AG04450 (cell line): ENCODE results near the gene FSTL1. TPM values are rescaled to one million over a fixed set of nuclear protein-coding genes. Genes with fewer than 3 reads are reported as not detected.

ENCODE experiments used
- CTCF ChIA-PET: fragments of 300-600, 350-600 bp; formaldehyde crosslinking; extraction: SDS; loops from one replicate; lab custom pipeline; 2022; ENCODE audit warnings: antibody characterized with exemption, inconsistent platforms; lab: Charles Lee
- POLR2A ChIA-PET: fragments of 350-600 bp; formaldehyde crosslinking; extraction: SDS; loops from one replicate; lab custom pipeline; 2021; ENCODE audit warnings: antibody characterized with exemption, inconsistent platforms; lab: Yijun Ruan, JAX
- DNase-seq: peaks from one replicate; pipeline ENCODE4 v3.0.0-alpha.2; 2011; ENCODE audit warnings: low read depth, low spot score
- H3K27ac ChIP-seq: one replicate; pipeline ENCODE4 v1.5.1; 2012; ENCODE audit warnings: low read depth, low read length, control low read depth
- H3K27me3 ChIP-seq: one replicate; pipeline ENCODE4 v1.6.0; 2012; ENCODE audit warnings: low read length; ENCODE audit not compliant: control insufficient read depth, insufficient read depth
- H3K4me3 ChIP-seq: 2 replicates; pipeline ENCODE4 v1.5.1; 2011; ENCODE audit warnings: mild to moderate bottlenecking, low read depth, low read length, control low read depth
- H3K9me3 ChIP-seq: 2 replicates; pipeline ENCODE4 v1.5.1; 2012; ENCODE audit warnings: low read length; ENCODE audit not compliant: control insufficient read depth, insufficient read depth
- polyA plus RNA-seq: library from polyadenylated mRNA; depleted of rRNA; stranded (reverse); fragments of >200 nt; gene quantifications from 2 replicates; pipeline ENCODE4 v1.2.3, GENCODE V29; 2011
- TF ChIP-seq, protein P1 (sequence below): IDR thresholded peaks from 2 replicates; pipeline ENCODE4 v1.5.1; 2011; ENCODE audit warnings: low read depth, low read length, control low read depth, inconsistent platforms

FSTL1 gene
- polyA plus RNA-seq, 1 experiment, result 1,126 TPM

DNA sequence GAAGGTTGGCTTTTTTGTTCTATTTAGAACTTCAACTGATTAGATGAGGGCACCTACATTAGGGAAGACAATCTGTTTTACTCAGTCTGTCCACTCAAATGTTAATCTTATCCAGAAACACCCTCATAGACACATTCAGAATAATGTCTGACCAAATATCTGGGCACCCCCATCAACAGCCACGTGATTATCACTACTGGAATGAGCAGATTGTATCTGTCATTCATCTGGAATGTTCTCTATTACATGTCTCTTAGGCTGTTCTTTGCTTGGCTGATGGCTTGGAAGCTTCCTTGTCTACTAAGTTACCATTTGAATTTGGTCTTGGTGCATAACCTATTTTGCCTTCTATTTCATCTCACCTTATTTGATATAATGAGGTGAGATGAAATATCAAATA, 86.0 kb downstream of the FSTL1 start:
- ChIA-PET POLR2A (no interaction called here), CTCF (interaction anchor here (1.2 kb wide), 1 partner anchor 120 kb away, joined by 3 read pairs; no protein-coding TSS in a partner anchor)
- Histone ChIP-seq H3K4me3 (no peak overlapping the region), H3K9me3 (no peaks in the 10 kb centered on the region), H3K27me3 (peaks cover 6% of the 10 kb centered on the region), H3K27ac (no peak overlapping the region)
- TF ChIP-seq, protein P1, sequence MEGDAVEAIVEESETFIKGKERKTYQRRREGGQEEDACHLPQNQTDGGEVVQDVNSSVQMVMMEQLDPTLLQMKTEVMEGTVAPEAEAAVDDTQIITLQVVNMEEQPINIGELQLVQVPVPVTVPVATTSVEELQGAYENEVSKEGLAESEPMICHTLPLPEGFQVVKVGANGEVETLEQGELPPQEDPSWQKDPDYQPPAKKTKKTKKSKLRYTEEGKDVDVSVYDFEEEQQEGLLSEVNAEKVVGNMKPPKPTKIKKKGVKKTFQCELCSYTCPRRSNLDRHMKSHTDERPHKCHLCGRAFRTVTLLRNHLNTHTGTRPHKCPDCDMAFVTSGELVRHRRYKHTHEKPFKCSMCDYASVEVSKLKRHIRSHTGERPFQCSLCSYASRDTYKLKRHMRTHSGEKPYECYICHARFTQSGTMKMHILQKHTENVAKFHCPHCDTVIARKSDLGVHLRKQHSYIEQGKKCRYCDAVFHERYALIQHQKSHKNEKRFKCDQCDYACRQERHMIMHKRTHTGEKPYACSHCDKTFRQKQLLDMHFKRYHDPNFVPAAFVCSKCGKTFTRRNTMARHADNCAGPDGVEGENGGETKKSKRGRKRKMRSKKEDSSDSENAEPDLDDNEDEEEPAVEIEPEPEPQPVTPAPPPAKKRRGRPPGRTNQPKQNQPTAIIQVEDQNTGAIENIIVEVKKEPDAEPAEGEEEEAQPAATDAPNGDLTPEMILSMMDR, result no peak
- DNase-seq, result no peak

DNA sequence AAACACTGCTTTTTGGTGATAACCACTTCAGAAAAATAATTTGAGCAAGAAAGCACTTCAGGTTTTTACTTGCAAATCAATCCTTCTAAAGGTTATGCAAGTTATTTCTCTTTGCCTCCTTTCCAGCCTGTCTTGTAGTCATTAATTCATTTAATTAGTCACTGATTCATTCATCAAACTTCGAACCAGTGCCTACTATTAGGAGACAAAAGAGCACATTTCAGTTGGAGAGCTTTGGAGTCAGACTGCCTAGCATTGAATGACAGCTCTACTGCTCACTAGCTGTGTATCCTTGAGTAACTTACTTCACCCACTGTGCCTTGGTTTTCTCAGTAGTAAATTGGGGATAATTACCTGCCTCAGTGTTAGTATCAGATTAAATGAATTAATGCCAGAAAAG, 86.7 kb downstream of the FSTL1 start:
- H3K4me3 ChIP-seq, result no peak overlapping the region
- TF ChIP-seq, protein P1, result no peak
- no peaks in the 10 kb centered on the region for H3K9me3 ChIP-seq
- H3K27me3 ChIP-seq, result peaks cover 6% of the 10 kb centered on the region
- ChIA-PET CTCF (no interaction called here), POLR2A (no interaction called here)
- no peak overlapping the region for H3K27ac ChIP-seq
- DNase-seq, result no peak

DNA sequence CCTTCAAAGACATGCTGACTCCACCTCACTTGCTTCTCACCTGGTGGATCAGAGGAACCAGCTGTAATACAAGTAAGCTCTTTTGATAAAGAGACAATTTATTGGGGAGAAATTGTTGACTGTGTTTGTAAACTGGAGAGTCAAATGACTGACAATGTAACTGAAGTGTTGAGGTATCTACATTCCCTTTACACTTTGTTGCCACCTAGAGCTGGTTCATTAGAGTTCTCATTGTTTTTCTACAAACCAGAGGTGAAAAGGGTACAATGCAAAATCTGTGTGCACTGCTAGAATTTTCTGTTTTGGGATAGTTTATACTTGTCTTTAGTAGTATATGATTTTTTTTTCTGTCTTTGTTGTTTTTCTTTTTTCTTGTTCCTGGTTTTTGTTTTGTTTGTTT, 93.0 kb downstream of the FSTL1 start:
- ChIA-PET CTCF (interaction anchor here (1.3 kb wide), 1 partner anchor 59 kb away, joined by 3 read pairs; no protein-coding TSS in a partner anchor), POLR2A (no interaction called here)
- TF ChIP-seq, protein P1, result no peak
- Histone ChIP-seq H3K4me3 (no peak overlapping the region), H3K9me3 (no peaks in the 10 kb centered on the region), H3K27me3 (peaks cover 16% of the 10 kb centered on the region), H3K27ac (no peak overlapping the region)
- no peak for DNase-seq

DNA sequence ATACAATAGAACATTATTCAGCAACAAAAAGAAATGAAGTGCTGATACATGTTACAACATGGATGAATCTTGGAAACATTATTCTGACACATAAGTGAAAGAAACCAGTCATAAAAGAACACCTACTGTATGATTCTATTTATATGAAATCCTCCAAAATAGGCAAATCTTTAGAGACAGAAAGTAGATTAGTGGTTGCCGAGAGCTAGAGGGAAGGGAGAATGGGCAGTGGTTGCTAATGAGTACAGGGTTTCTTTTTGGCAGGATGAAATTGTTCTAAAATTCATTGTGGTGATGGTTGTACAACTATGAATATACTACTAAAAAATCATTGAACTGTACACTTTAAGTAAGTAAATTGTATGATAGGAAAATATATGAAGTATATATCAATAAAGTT, 95.3 kb downstream of the FSTL1 start:
- no peak overlapping the region for H3K4me3 ChIP-seq
- DNase-seq, result no peak
- POLR2A ChIA-PET, result no interaction called here
- TF ChIP-seq, protein P1, result no peak
- no peak overlapping the region for H3K27ac ChIP-seq
- H3K9me3 ChIP-seq, result no peaks in the 10 kb centered on the region
- CTCF ChIA-PET, result no interaction called here
- peaks cover 16% of the 10 kb centered on the region for H3K27me3 ChIP-seq

DNA sequence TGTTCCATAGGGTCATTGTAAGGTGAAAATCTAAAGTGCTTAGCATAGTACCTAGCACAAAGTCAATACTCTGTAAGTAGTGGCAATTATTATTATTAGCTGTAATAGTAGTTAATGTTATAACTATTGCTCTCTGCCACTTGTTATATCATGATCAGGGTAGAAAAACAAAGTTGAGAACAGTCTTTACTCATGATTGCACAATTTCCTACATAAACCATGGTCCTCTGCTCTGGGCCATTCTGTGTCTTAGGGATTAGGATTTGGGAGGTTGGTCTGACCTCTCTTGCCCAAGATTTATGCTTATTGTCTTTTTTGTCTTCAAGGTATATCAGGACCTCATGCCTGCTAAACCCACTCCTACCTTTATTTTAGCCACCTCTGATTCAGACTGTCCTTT, 97.3 kb downstream of the FSTL1 start:
- peaks cover 16% of the 10 kb centered on the region for H3K27me3 ChIP-seq
- no peak overlapping the region for H3K27ac ChIP-seq
- TF ChIP-seq, protein P1, result no peak
- H3K9me3 ChIP-seq, result no peaks in the 10 kb centered on the region; the same call in 1 of the 2 replicates
- ChIA-PET POLR2A (no interaction called here), CTCF (interaction anchor here (1.2 kb wide), 1 partner anchor 64 kb away, joined by 8 read pairs; no protein-coding TSS in a partner anchor)
- no peak overlapping the region for H3K4me3 ChIP-seq
- no peak for DNase-seq
